Right renal pelvis (tissue), 4 donors: Measurements from ENCODE around the gene SS18L1. TPM values are rescaled to one million over a fixed set of nuclear protein-coding genes. Genes with fewer than 3 reads are reported as not detected.
"Not testable (repeated sequence)": the region's sequence is repeated elsewhere in the genome, so short reads cannot be mapped to it uniquely, and the experiment has no call there.

Experiments used
- DNase-seq, 4 donors: peaks; one replicate each; pipeline ENCODE4 v3.0.0-alpha.2; 2013; ENCODE audit warnings: low read depth in 4 of 4, low spot score in 3 of 4, missing footprints in 1 of 4
- polyA plus RNA-seq, 4 donors: library from polyadenylated mRNA; unstranded; fragments of 120-200 nt; gene quantifications; one replicate each; pipeline ENCODE4 v1.2.1, GENCODE V29; 2013; ENCODE audit not compliant: insufficient read length in 4 of 4

The SS18L1 gene
- 10 to 100 TPM; 17.3 to 22.9 (median 20.1) TPM for polyA plus RNA-seq

- peak in 2 of 4 donors; percentile 74 to 75 for DNase-seq
These were observed at the start of gene SS18L1, which contains the start of gene PSMA7 for GRCh38 chr20:62143081-62143956. TSS of gene SS18L1 (plus strand) at chr20:62143769. CDS start at chr20:62143821, 52 bp downstream. TSS of gene PSMA7 (minus strand) at chr20:62143394. CDS start at chr20:62143303, 91 bp downstream.

- no peak for DNase-seq
These were observed 46.9 kb upstream of the SS18L1 start for GRCh38 chr20:62096421-62097380.

DNA sequence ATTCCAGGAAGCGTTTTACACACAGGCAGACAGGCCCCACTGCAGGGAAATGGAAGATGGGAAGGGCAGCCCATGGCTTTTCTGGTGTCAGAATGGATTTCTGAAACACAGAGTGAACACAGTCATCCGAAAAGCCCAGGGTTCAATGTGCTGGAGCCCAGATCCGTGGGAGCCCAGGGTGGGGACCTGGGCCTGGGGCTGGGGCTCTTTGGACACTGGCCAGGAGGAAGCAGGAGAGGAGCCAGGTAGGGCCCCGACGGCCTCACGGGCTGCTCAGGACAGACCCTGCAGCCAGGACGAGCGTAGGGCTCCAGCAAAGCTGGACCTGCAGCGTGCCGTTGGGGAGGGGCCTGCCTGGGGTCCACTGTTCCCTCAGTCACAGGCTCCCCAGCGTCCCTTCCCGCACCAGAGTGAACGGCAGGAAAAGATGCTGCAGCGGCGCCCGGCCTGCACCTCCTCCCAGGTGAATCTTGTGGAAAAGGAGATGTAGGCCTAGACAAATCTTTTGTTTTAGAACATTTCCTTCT, 45.6 kb upstream of the SS18L1 start:
- DNase-seq = no peak

GRCh38 chr20:62101078-62101477, 42.5 kb upstream of the SS18L1 start:
- DNase-seq = no peak

DNA sequence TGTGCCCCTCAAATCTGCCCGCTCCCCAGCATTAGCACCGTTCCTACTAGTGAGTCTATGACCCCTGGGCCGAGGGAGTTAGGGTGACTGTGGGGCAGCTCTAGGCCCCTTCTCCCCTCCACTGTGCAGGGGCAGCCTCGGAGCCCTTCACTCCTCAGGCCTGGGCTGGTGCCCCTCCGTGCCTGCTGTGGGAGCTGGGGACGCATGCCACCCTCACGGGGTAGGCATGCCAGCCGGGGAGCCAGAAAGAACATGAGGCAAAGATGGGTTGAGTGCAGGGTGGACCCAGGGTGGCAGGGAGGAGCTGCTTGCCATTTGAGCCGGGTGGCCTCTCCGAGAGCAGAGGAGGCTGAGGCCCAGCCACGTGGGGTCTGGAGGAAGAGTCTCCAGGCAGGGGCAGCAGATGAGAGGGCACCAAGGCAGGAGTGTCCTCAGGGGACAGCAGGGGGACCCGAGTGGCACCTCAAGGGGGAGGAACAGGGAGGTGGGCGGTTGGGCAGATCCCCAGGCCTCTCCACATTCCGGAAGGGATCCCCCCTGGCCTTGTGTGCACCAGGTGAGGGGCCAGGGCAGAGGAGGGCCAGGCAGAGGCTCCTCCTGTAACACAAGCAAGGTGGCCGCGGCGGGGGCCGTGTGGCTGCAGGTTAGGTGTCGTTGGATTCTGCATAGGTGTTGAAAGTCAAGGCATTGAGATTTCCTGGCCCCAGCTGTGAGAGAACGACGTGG, 39.9 kb upstream of the SS18L1 start:
- DNase-seq = no peak

DNA sequence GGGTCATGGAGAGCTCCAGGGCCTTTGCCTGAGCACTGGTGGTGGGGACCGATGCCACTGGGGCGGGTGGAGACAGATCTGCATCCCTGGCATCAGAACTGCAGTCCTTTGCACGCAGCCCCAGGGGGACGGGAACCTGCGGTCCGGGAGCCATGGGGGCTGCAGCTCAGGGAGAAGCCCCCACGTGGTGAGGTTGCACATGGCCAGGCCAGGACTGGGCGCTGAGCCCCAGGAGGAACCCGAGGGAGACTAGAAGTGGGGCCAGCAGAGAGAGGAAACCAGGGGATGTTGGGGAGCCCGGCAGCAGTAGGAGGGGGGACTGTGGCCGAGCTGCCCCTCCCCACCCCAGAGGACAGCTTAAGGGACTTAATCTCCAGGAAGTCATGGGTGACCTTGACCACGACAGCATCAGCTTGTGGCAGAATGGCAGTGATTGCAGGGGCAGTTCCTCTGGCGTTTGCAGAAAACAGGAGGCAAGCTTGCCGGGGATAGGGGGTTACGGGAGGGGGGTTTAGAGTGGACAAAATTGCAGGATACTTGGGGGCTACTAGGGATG, 39.3 kb upstream of the SS18L1 start:
- no peak for DNase-seq

DNA sequence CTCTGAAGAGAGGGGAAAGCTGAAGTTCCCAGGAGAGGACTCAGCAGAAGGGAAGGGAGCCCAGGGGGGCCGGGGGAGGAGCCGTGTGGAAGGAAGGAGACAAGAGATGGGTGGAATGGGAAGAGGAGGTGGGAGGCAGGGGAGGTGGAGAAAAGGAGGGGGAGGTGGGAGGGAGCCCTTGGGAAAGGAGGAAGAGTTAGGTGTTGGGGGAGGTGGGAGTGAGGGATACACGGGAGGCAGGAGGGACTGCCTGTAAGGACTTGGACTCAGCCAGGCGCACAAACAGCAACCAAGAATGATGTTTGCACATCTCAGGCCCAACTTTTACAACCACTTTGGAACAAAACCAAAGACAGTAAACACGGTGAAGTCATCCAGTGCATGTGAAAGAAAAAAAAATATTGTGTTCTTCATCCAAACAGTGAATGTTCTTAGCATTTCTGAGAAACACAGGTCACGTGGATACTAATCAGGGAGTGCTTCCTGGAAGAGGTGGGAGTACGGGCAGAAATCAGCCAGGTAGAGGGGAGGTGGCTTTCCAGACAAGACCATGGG, 38.7 kb upstream of the SS18L1 start:
- DNase-seq = no peak

- no peak for DNase-seq
These were observed 38.0 kb upstream of the SS18L1 start for GRCh38 chr20:62105592-62105991.

- DNase-seq = no peak
These were observed 32.4 kb upstream of the SS18L1 start for GRCh38 chr20:62111148-62111547.

DNA sequence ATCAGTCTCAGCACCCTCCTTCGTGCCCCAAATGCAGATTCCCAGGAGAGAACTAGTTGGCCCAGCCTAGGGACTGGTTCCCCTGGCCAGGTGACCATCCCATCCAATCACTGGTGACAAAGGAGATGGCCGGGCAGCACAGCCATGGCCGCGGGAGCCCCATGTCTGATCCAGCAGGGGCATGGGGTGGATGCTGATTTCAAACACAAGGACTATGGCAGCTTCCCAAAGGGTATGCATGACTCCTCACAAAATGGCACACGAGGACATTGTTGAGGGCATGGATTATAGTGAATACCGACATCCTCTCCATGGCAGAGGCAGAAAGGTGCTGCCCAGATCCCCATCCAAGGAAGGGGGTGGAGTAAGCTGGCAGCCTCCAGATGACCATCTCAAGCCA, 31.2 kb upstream of the SS18L1 start:
- no peak for DNase-seq

DNA sequence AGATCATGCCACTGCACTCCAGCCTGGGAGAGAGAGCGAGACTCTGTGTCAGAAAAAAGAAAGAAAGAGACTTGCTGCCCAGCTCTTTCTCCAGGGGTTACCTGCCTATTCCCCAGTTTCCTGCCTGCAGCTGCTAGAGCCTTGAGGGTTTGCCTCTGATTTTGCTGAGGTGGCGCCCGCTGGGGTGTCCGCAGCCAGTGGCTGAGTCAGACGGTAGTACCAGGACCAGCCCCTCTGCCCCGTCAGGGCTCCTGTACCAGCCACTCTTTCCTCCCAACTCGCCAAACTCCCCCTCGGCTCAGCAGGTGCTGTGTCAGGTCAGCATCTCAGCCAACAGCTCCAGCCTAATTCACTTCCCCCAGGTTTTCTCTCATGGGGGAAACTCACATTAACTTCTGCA, 28.7 kb upstream of the SS18L1 start:
- DNase-seq = no peak

- not testable (repeated sequence) for DNase-seq
These were observed 27.7 kb upstream of the SS18L1 start for GRCh38 chr20:62115800-62116407.

- DNase-seq = no peak
These were observed 26.8 kb upstream of the SS18L1 start for GRCh38 chr20:62116558-62117361.

- no peak for DNase-seq
These were observed 26.3 kb upstream of the SS18L1 start for GRCh38 chr20:62117362-62117646.

GRCh38 chr20:62117658-62118057, 25.9 kb upstream of the SS18L1 start:
- DNase-seq = no peak

DNA sequence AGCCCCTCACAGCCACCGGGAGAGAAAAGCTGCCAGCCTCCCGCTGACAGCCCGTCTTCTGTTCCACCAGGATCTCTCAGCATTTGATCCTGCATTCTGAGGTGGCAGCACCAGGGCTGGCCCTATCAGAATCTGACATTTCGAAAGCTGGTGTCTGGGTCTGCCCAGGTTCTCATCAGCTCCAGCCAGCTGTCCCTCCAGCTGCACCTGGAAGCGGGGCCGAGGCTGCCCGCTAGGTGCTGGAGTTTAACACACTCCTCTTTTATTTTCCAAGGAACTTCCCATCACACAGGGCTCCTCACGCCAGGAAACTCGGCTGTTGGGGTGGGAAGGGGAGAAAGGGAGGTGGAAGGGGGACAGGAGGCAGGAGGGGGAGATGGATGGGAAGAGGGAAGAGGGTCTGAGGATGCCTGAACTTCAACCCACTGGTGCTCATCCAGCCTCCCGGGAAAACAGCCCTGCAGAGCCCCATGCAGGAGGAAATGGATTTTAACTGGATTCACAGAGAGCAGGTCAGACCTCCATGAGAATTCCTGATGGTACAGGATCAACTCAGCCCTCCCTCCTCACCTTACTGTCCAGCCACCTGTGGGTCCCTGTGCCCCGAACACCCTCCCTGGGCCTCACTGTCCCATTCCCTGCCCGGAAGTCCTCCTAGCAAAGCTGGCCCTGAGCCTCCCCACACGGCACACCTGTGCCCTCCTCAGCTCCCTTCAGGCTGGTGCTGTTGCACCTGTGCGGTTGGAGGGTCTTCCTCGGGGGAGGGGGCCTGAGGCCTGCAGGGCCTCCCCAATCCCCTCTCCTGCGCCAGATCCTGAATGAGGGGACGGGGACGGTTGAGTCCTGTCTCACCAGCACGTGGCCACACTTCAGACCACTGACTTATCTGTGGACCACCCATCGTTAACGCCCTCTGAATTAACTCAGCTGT, 25.2 kb upstream of the SS18L1 start:
- no peak for DNase-seq

DNA sequence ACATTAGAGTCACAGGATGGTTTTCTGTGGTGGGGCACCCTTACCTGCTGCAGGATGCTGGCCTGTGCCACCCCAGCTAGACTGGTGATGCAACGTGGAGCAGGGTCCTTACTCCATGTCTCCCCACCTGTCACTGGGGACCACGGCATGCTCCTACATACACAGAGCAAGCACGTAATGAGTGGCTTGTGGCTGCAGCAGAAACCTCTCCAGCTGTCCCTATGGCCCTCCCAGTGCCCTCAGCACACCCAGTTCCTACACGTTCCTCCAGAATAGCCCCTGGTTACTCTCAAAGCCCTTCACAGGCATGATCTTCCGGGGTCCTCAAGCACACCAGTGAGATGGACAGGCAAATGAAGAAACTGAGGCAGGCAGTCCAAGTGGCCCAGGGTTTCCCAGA, 24.5 kb upstream of the SS18L1 start:
- DNase-seq = no peak
